Skeletal muscle cell (primary cell): ENCODE data around the gene ADAMTS6.

Source experiments
- DNase-seq: peaks from one replicate; pipeline ENCODE4 v3.0.0-alpha.2; 2010; ENCODE audit warnings: low read depth
- H3K4me3 ChIP-seq: 2 replicates; pipeline ENCODE4 v1.5.1; 2011; ENCODE audit warnings: low read depth, mild to moderate bottlenecking, control low read depth, low read length, moderate library complexity

ADAMTS6 gene

GRCh38 chr5:65100911-65101631, 380.6 kb downstream of the ADAMTS6 start:
- no peak overlapping the region for H3K4me3 ChIP-seq
- DNase-seq: peak; percentile 62
